ENCODE data around the gene TRPM4.

GRCh38 chr19:49128545-49129237 lies 28.9 kb upstream of the TRPM4 start:
- TF ChIP-seq CTCF (conservative IDR thresholded peaks at IDR 0.05 in 1 of 2, IDR thresholded peaks at IDR 0.05 in 1 of 2; ENCODE audit: extremely low read depth in 1 of 2, insufficient read depth in 1 of 2, low read depth in 1 of 2, low read length in 2 of 2) (no peak), EZH2 (IDR thresholded peaks at IDR 0.05; ENCODE audit: borderline replicate concordance, low read length) (no peak)

All from mammary epithelial cell (primary cell).